ENCODE results near the gene POMGNT2. TPM values are rescaled to one million over a fixed set of nuclear protein-coding genes. Genes with fewer than 3 reads are reported as not detected.
A peak's percentile ranks its signal among the peaks of the same experiment; 100 is the strongest.

The POMGNT2 gene
- total RNA-seq, 4 donors from 2014 or later: 16.5 to 27.6 (median 23.5) TPM

- intact Hi-C loops (cut with DNase I; ENCODE audit: low total_unique reads): no loop called here
- no peak for DNase-seq (ENCODE audit: low spot score in 2 of 2)
- TF ChIP-seq CTCF (IDR thresholded peaks at IDR 0.05) (no peak), POLR2A (IDR thresholded peaks at IDR 0.05) (no peak)
- H3K4me3 ChIP-seq (ENCODE audit: low read depth, poor library complexity, severe bottlenecking): no peak overlapping the region
- whole genome bisulfite sequencing, 2 donors: 89 to 93% methylated on average over 16 of the region's 16 CpGs
These were observed 73.9 kb downstream of the POMGNT2 start for GRCh38 chr3:43031889-43032545.

- no peak overlapping the region for H3K4me3 ChIP-seq (ENCODE audit: low read depth, poor library complexity, severe bottlenecking)
- no peak for TF ChIP-seq POLR2A (IDR thresholded peaks at IDR 0.05)
- no peak for TF ChIP-seq CTCF (IDR thresholded peaks at IDR 0.05)
- WGBS, 2 donors: 10 to 19% methylated on average over 4 of the region's 4 CpGs
- DNase-seq (ENCODE audit: low spot score in 2 of 2): peak; percentile 31 to 89
- intact Hi-C loops (cut with DNase I; ENCODE audit: low total_unique reads): no loop called here
These were observed 74.4 kb downstream of the POMGNT2 start for GRCh38 chr3:43031485-43031884.

GRCh38 chr3:43030162-43030935 is 75.5 kb downstream of the POMGNT2 start:
- no peak overlapping the region for H3K4me3 ChIP-seq (ENCODE audit: low read depth, poor library complexity, severe bottlenecking)
- WGBS, 2 donors: 94% methylated on average over 15 of the region's 15 CpGs
- TF ChIP-seq POLR2A (IDR thresholded peaks at IDR 0.05) (no peak), CTCF (IDR thresholded peaks at IDR 0.05) (no peak)
- peak in 1 of 2 donors; percentile 50 for DNase-seq (ENCODE audit: low spot score in 2 of 2)
- intact Hi-C loops (cut with DNase I; ENCODE audit: low total_unique reads): no loop called here

Other genes starting within 250 kb of the POMGNT2 start
- not detected for gene CYP8B1, start 230.2 kb downstream of the POMGNT2 start, total RNA-seq
- 10 to 100 TPM; 13.5 to 16.8 (median 16.1) TPM for gene ZNF662, start 199.9 kb downstream of the POMGNT2 start, total RNA-seq
- gene GASK1A, start 126.8 kb downstream of the POMGNT2 start, total RNA-seq: 1 to 10 TPM; 1.4 to 5.6 (median 3.3) TPM
- gene SNRK, start 180.5 kb upstream of the POMGNT2 start, total RNA-seq: 100 to 1,000 TPM in 1 of 4 donors, 10 to 100 TPM in 3; 59.8 to 180 (median 79.9) TPM